Measurements from ENCODE around the gene SERPING1.

DNA sequence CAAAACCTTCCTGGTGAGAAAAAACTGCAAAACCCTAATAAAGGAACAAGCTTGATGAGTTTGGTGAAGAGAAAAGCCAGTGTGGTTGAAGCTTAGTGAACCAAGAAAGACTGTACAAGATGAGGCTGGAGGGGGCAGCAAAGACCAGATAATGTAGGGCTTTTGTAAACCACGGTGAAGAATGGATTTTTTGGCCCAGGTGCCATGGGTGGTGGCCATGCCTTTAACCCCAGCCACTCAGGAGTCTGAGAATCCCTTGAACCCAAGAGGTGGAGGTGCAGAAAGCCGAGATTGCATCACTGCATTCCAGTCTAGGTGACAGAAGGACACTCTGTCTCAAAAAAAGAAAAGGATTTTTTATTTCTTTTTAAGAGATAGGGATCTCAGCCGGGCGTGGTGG lies 65.4 kb downstream of the SERPING1 start:
- no peak for TF ChIP-seq POLR2A (IDR thresholded peaks at IDR 0.05)
- TF ChIP-seq, protein P1, sequence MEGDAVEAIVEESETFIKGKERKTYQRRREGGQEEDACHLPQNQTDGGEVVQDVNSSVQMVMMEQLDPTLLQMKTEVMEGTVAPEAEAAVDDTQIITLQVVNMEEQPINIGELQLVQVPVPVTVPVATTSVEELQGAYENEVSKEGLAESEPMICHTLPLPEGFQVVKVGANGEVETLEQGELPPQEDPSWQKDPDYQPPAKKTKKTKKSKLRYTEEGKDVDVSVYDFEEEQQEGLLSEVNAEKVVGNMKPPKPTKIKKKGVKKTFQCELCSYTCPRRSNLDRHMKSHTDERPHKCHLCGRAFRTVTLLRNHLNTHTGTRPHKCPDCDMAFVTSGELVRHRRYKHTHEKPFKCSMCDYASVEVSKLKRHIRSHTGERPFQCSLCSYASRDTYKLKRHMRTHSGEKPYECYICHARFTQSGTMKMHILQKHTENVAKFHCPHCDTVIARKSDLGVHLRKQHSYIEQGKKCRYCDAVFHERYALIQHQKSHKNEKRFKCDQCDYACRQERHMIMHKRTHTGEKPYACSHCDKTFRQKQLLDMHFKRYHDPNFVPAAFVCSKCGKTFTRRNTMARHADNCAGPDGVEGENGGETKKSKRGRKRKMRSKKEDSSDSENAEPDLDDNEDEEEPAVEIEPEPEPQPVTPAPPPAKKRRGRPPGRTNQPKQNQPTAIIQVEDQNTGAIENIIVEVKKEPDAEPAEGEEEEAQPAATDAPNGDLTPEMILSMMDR (IDR thresholded peaks at IDR 0.05): no peak

Data from uterus (tissue), 2 donors.